ENCODE measurements around the gene HCFC1R1.

The HCFC1R1 gene

DNA sequence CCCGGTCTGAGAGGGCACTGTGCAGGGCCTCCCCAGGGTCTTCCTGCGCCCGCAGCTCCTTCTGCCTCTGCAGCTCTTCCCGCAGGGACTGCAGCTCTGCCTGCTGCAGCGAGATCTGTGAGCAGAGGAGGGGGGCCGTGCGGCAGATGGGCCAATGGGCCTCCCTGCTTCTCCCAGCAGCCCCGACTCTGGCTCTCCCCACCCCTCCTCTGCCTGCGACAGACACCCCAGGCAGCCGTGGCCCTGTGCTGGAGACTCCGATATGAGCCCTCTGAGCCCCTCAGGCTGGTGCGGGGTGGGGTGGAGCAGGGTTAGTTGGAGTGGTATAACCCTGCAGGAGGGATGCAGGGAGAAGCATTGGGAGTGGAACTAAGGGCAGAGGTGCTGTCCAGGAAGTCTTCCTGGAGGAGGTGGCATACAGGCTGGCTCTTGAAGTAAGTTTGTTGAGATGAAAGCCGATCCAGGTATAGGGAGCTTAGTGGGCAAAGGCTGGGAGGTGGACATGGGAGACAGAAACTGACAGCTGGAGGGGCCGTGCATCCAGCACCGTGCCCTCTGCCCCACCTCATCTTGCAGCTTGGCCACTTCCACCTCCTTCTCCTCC lies 5.1 kb upstream of the HCFC1R1 start:
- no peak for DNase-seq (ENCODE audit: low read depth)
- no peak overlapping the region for H3K4me3 ChIP-seq (ENCODE audit: low read length)
- no peak for TF ChIP-seq CTCF (conservative IDR thresholded peaks at IDR 0.05; ENCODE audit: low read length)

- no peak overlapping the region for H3K4me3 ChIP-seq (ENCODE audit: low read length)
- DNase-seq (ENCODE audit: low read depth) = peak; percentile 46
- TF ChIP-seq CTCF (conservative IDR thresholded peaks at IDR 0.05; ENCODE audit: low read length) = peak; percentile 51
Observed at GRCh38 chr16:3027983-3028715, 4.4 kb upstream of the HCFC1R1 start.

DNA sequence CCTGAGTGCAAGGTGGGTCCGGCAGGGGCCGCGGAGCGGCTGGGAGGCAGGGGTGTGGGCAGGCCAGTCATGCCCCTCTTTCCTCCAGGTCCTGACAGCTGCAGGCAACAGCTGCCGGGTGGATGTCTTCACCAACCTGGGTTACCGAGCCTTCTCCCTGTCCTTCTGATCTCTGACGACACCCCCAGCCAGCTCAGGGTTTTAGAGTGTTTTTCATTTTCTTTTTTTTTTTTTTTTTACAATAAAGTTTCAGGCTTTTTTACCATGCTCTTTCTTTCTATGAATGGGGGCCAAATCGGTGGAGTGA lies 3.7 kb upstream of the HCFC1R1 start:
- DNase-seq (ENCODE audit: low read depth) = no peak
- no peak for TF ChIP-seq CTCF (conservative IDR thresholded peaks at IDR 0.05; ENCODE audit: low read length)

DNA sequence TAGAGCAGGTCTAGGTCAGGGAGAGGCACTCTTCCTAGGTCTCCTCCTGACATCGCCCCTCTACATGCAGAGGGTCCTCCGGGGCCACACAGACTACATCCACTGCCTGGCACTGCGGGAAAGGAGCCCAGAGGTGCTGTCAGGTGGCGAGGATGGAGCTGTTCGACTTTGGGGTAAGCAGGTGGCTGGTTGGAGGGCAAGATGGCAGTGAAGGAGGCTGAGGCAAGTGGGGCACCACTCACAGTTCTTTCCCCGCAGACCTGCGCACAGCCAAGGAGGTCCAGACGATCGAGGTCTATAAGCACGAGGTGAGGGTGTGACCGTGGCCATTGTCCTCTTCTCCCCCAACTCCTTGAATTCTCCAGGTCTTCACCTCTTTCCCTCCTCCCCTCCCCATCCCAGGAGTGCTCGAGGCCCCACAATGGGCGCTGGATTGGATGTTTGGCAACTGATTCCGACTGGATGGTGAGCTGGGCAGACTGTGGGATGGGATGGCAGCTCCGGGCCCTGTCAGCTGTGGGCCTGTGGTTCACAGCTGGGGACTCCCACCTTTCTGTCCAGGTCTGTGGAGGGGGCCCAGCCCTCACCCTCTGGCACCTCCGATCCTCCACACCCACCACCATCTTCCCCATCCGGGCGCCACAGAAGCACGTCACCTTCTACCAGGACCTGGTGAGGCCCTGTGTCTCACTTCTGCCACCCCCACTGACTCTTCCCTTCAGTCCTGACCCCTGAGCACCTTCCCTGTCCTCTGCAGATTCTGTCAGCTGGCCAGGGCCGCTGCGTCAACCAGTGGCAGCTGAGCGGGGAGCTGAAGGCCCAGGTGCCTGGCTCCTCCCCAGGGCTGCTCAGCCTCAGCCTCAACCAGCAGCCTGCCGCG lies 3.1 kb upstream of the HCFC1R1 start:
- no peak overlapping the region for H3K4me3 ChIP-seq (ENCODE audit: low read length)
- no peak for TF ChIP-seq CTCF (conservative IDR thresholded peaks at IDR 0.05; ENCODE audit: low read length)
- no peak for DNase-seq (ENCODE audit: low read depth)

More for the DNA sequence above, 3.7 kb upstream of the HCFC1R1 start:
- H3K4me3 ChIP-seq (ENCODE audit: low read length) = no peak overlapping the region

- H3K4me3 ChIP-seq (ENCODE audit: low read length) = no peak overlapping the region
- no peak for DNase-seq (ENCODE audit: low read depth)
- TF ChIP-seq CTCF (conservative IDR thresholded peaks at IDR 0.05; ENCODE audit: low read length) = no peak
Observed at GRCh38 chr16:3026003-3026378, 2.2 kb upstream of the HCFC1R1 start.

DNA sequence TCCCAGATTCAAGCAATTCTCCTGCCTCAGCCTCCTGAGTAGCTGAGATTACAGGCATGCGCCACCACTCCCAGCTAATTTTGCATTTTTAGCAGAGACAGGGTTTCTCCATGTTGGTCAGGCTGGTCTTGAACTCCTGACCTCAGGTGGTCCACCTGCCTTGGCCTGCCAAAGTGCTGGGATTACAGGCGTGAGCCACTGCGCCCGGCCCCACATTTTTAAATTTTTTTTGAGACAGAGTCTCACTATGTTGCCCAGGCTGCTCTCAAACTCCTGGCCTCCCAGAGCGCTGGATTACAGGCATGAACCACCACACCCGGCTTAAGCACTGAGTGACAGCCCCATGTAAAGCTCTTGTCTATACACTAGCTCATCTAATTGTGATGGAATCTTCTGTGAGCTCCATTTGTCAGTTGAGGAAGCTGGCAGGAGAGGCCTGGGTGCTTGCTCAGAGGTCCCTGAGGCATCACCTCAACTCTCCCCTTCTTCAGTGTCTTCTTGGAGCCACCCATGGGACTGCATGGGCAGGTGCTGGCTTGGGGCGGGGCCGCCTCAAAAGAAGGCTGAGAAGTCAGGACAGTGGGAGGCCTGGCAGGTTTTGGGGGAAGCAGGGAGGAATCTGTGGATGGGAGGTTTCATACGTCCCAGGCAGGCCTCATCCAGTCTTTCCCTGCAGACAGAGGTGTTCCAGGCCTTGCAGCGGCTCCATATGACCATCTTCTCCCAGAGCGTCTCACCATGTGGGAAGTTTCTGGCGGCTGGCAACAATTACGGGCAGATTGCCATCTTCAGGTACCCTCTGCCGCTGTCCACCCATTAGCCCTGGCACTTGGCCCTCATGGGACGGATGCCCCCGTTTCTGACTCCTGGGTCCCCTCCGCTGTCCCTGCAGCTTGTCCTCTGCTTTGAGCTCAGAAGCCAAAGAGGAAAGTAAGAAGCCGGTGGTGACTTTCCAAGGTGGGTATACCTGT lies 1.6 kb upstream of the HCFC1R1 start:
- no peak for TF ChIP-seq CTCF (conservative IDR thresholded peaks at IDR 0.05; ENCODE audit: low read length)
- H3K4me3 ChIP-seq (ENCODE audit: low read length) = no peak overlapping the region
- DNase-seq (ENCODE audit: low read depth) = no peak

Measured in AG10803 (cell line).